ENCODE data around the gene SYS1.

DNA sequence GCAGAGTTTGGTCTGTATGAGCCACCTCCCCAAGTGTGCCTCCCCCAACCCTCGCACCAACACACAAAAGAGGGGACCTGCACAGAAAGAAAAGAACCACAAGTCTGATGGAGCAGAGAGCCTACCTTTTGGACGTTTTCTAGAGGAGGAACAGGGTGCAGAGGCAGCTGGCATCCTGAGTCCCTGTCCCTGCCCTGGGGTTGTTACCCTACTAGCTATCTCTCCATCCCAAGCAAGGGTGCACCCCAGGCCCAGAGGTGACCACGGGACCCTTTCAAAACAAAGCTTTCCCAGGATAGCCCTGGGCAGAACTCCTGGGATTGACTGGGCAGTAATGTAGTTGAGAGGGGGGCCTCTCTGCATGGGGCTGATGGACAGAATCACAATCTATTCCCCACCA, 45.1 kb upstream of the SYS1 start:
- TF ChIP-seq CTCF (IDR thresholded peaks at IDR 0.05) = no peak
- no peak for TF ChIP-seq POLR2A (IDR thresholded peaks at IDR 0.05)
- no peak for TF ChIP-seq POLR2AphosphoS5 (IDR thresholded peaks at IDR 0.05)
- no peak for TF ChIP-seq EP300 (IDR thresholded peaks at IDR 0.05)
